GM12891 (cell line): ENCODE measurements around the gene SSH2.
"Not testable (repeated sequence)": the region's sequence is repeated elsewhere in the genome, so short reads cannot be mapped to it uniquely, and the experiment has no call there.

ENCODE experiments used
- POLR2AphosphoS5 ChIP-seq: IDR thresholded peaks from 2 replicates; pipeline ENCODE4 v1.6.1; 2011; ENCODE audit warnings: low read depth, low read length, control low read depth
- TAF1 ChIP-seq: IDR thresholded peaks from 2 replicates; pipeline ENCODE4 v1.6.1; 2011; ENCODE audit warnings: low read depth, low read length, control low read depth

DNA sequence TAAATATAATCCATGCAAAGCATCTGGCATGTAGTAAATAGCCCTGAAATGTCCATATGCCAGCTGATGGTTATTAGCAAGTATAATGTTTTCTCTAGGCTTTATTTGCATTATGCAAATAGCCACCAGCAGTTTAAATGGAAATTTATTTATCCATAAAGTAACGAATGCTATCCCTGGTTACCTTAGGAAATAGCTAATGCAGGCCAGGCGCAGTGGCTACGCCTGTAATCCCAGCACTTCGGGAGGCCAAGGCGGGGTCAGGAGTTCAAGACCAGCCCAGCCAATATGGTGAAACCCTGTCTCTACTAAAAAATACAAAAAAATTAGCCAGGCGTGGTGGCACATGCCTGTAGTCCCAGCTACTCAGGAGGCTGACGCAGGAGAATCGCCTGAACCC, 254.1 kb downstream of the SSH2 start:
- TF ChIP-seq POLR2AphosphoS5, TAF1: not testable (repeated sequence)
